OCI-LY7 (cell line): Measurements from ENCODE around the gene DNAJC1.

Source experiments
- EZH2phosphoT487 ChIP-seq: fragments of 200-600 bp; sonication (generic); IDR thresholded peaks from 2 replicates; pipeline ENCODE4 v1.6.1; 2018; ENCODE audit warnings: low read depth, borderline replicate concordance, mild to moderate bottlenecking, mixed run types, antibody characterized with exemption, low read length, moderate library complexity, mixed read lengths
- TF ChIP-seq, protein P1 (sequence below): fragments of 200-600 bp; sonication (generic); conservative IDR thresholded peaks from 2 replicates; pipeline ENCODE4 v1.5.1; 2014; ENCODE audit warnings: mild to moderate bottlenecking, antibody characterized with exemption, low read length, moderate library complexity, mixed read lengths

DNA sequence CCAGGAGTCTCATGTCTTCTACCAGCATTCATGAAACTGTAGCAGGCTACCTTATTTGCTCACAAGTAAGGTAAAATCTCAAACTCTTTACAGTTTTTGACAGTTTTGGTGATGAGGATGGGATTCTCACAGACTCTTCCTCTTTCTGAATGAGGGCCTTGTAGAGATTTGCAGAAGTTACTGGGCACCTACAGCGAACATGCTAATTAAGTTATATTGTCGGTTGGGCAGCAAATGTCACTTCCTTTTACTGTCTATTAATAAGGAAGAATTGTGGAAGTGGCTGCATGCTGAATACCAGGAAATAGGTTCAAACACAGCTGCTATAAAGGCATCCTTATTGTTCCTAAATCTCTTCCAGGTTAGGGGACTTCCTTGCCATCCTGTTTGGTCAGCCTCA is 189.6 kb downstream of the DNAJC1 start:
- TF ChIP-seq, protein P1, sequence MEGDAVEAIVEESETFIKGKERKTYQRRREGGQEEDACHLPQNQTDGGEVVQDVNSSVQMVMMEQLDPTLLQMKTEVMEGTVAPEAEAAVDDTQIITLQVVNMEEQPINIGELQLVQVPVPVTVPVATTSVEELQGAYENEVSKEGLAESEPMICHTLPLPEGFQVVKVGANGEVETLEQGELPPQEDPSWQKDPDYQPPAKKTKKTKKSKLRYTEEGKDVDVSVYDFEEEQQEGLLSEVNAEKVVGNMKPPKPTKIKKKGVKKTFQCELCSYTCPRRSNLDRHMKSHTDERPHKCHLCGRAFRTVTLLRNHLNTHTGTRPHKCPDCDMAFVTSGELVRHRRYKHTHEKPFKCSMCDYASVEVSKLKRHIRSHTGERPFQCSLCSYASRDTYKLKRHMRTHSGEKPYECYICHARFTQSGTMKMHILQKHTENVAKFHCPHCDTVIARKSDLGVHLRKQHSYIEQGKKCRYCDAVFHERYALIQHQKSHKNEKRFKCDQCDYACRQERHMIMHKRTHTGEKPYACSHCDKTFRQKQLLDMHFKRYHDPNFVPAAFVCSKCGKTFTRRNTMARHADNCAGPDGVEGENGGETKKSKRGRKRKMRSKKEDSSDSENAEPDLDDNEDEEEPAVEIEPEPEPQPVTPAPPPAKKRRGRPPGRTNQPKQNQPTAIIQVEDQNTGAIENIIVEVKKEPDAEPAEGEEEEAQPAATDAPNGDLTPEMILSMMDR, result no peak
- no peak for TF ChIP-seq EZH2phosphoT487
